ENCODE results near the gene SLC12A8.

The SLC12A8 gene

GRCh38 chr3:125212509-125213363 is at the start of gene SLC12A8:
SLC12A8 (minus strand) TSS chr3:125212748; CDS start chr3:125211349, 1,399 bp downstream.
- DNase-seq (ENCODE audit: low read depth): no peak

- DNase-seq (ENCODE audit: low read depth): no peak
These were observed 49.6 kb upstream of the SLC12A8 start for GRCh38 chr3:125262161-125262560.

- no peak for DNase-seq (ENCODE audit: low read depth)
These were observed 48.5 kb upstream of the SLC12A8 start for GRCh38 chr3:125261031-125261430.

- DNase-seq (ENCODE audit: low read depth): no peak
These were observed 47.6 kb upstream of the SLC12A8 start for GRCh38 chr3:125260158-125260557.

- no peak for DNase-seq (ENCODE audit: low read depth)
These were observed 45.0 kb upstream of the SLC12A8 start for GRCh38 chr3:125257536-125257935.

GRCh38 chr3:125256675-125257074 is 44.1 kb upstream of the SLC12A8 start:
- no peak for DNase-seq (ENCODE audit: low read depth)

- DNase-seq (ENCODE audit: low read depth): no peak
These were observed 38.4 kb upstream of the SLC12A8 start for GRCh38 chr3:125250973-125251372.

GRCh38 chr3:125246237-125246636 is 33.7 kb upstream of the SLC12A8 start:
- DNase-seq (ENCODE audit: low read depth): no peak

- no peak for DNase-seq (ENCODE audit: low read depth)
These were observed 33.0 kb upstream of the SLC12A8 start for GRCh38 chr3:125245521-125245920.

GRCh38 chr3:125240496-125240895 is 27.9 kb upstream of the SLC12A8 start:
- DNase-seq (ENCODE audit: low read depth): no peak

- no peak for DNase-seq (ENCODE audit: low read depth)
These were observed 26.7 kb upstream of the SLC12A8 start for GRCh38 chr3:125239266-125239665.

GRCh38 chr3:125238759-125239158 is 26.2 kb upstream of the SLC12A8 start:
- no peak for DNase-seq (ENCODE audit: low read depth)

- DNase-seq (ENCODE audit: low read depth): no peak
These were observed 23.9 kb upstream of the SLC12A8 start for GRCh38 chr3:125236331-125236903.

- DNase-seq (ENCODE audit: low read depth): no peak
These were observed 22.3 kb upstream of the SLC12A8 start for GRCh38 chr3:125234831-125235230.

GRCh38 chr3:125232401-125232800 is 19.9 kb upstream of the SLC12A8 start:
- DNase-seq (ENCODE audit: low read depth): no peak

- DNase-seq (ENCODE audit: low read depth): no peak
These were observed 19.3 kb upstream of the SLC12A8 start for GRCh38 chr3:125231895-125232294.

- DNase-seq (ENCODE audit: low read depth): no peak
These were observed 17.2 kb upstream of the SLC12A8 start for GRCh38 chr3:125229707-125230106.

GRCh38 chr3:125229168-125229567 is 16.6 kb upstream of the SLC12A8 start:
- no peak for DNase-seq (ENCODE audit: low read depth)

GRCh38 chr3:125221831-125222230 is 9.3 kb upstream of the SLC12A8 start:
- no peak for DNase-seq (ENCODE audit: low read depth)

- DNase-seq (ENCODE audit: low read depth): no peak
These were observed 8.3 kb upstream of the SLC12A8 start for GRCh38 chr3:125220727-125221429.

- DNase-seq (ENCODE audit: low read depth): no peak
These were observed 7.6 kb upstream of the SLC12A8 start for GRCh38 chr3:125220183-125220582.

- no peak for DNase-seq (ENCODE audit: low read depth)
These were observed 6.7 kb upstream of the SLC12A8 start for GRCh38 chr3:125219261-125219701.

- no peak for DNase-seq (ENCODE audit: low read depth)
These were observed 2.2 kb upstream of the SLC12A8 start for GRCh38 chr3:125214738-125215137.

Data from activated gamma-delta T cell treated with anti-CD3 and anti-CD28 coated beads, Interleukin-2, amount 50 U/mL, for 16 hours (primary cell).